Embryonic facial prominence (tissue), 1 donor: ENCODE measurements around the gene GPR143.
"Not testable (repeated sequence)": the region's sequence is repeated elsewhere in the genome, so short reads cannot be mapped to it uniquely, and the experiment has no call there.

Experiments used
- DNase-seq: peaks from one replicate; pipeline ENCODE4 v3.0.0-alpha.2; 2016; ENCODE audit errors: extremely low spot score

Gene GPR143

DNA sequence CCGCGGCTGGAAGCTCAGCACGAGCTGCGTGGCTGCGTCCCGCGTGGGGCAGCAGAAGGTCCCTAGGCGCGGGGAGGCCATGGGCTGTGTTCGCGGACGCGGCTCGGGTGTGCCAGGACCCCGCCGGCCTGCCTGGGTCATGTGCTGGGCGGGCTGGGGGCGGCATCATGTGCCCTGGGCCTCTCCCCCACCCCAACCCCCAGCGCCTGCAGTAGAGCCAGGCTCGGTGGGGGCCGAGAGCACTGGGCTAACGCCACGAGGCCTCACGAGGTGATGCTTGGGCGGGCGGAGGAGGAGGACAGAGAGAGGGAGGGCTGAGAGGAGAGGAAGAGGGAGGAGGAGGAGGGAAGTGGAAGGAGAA lies at the start of gene GPR143:
GPR143 (minus strand) TSS at position 111 of the 361 bp plus-strand sequence; CDS start at position 81, 30 bp downstream.
- DNase-seq = no peak

DNA sequence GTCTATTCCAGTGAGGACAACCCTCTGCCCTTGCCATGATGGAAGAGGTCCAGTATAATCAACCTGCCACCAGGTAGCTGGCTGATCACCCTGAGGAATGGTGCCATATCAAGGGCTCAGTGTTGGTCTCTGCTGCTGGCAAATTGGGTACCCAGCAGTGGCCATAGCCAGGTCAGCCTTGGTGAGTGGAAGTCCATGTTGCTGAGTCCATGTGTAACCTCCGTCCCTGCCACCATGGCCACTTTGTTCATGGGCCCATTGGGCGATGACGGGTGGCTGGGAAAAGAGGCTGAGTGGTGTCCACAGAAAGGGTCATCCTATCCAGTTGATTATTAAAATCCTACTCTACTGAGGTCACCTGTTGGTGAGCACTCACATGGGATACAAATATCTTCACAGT lies 45.4 kb upstream of the GPR143 start:
- DNase-seq = not testable (repeated sequence)

DNA sequence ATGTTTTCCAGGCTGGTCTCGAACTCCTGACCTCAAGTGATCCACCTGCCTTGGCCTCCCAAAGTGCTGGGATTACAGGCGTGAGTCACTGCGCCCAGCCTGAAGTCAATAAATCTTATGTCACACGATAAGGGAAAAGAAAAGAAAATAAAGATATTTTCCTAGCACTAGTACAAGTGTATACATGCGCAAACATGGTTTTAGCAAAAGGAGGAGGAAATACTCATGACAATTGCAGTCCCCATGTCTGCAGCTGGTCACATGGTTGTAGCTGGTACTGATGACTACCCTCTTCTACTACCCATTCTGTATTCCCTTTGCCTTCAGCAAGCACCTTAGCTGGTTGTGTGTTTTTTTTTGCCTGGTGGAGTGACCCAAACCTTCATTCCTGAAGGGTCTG lies 44.2 kb upstream of the GPR143 start:
- DNase-seq = not testable (repeated sequence)

GRCh38 chrX:9807355-9808182 lies 41.9 kb upstream of the GPR143 start:
- no peak for DNase-seq

- no peak for DNase-seq
Measured at GRCh38 chrX:9805956-9806355, 40.3 kb upstream of the GPR143 start.

GRCh38 chrX:9804444-9804843 lies 38.8 kb upstream of the GPR143 start:
- DNase-seq = no peak

DNA sequence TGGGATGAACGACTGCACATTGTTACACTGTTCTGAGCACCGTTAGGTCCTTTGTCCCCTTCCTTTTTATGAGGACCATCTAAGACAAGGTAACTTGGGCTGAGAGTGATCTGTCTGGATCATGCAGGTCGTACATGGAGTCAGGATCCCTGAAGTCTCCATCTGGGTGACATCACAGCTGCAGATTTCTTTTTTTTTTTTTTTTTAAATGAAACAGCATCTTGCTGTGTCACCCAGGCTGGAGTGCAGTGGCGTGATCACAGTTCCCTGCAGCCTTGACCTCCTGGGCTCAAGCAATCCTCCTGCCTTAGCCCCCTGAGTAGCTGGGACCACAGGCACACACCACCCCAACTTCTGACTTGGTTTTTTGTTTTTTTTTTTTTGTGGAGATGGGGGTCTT lies 37.1 kb upstream of the GPR143 start:
- DNase-seq = no peak

DNA sequence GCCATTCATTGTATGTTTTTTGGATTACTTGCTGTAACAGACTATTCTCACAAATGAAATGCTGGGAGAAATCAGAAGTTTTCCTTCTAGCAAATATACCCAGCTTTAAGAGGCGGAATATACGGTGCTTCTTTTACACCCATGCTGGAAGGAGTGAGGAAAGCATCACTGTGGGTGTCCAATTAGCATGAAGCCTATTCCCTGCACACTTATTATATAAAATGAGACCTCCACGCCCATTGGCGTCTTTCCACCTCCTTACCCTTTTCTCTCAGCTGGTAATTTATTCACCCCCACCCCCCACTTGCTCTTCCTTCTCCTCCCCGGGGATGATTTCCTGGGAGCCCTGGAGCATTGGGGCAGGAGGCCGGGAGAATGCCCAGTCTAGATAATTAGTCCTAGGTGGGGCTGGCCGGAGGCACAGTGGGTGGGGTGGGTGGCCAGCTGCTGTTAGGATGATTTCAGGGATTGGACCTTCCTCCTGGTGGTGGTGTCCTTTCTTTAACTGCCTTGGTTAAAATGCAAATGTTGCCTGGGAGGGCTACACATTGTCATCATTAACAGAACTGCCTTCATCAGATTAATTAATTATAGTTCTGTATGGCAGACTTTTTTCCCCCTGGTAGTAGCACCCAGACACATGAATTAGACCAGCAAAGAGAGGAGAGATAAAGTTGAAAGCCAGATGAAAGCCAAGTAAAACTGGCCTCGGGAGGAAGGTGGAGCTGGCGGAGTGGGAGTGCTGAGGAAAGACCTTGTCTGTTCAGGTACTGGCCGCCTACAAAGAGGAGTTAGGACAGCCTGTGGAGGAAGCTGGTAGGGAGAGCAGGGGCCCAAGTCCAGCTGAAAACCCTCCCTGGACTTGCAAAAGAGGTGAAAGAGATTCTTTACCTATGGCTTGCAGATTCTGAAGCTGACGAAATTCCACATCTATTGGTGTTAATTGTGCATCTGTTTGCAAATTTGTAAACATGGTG lies 32.0 kb upstream of the GPR143 start:
- no peak for DNase-seq

GRCh38 chrX:9794495-9794894 lies 28.8 kb upstream of the GPR143 start:
- no peak for DNase-seq

DNA sequence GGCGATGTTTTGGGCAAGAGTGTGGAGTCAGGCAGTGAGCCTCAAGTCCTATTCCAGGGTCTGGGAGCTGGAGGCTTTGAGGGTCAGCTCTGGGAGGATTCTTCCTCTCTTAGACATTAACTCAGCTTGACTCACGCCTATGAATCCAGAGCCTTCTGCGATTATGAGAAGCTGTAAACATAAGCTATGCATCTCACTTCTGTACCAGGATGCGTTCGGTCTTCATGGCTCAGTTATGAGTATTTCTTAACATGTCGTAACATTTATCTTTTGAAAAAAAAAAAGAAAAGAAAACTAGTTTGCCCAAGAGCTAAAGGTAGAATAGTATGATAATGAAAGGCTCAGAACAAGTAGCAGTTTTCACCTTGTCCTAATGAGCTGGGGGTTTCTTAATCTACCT lies 25.2 kb upstream of the GPR143 start:
- DNase-seq = no peak

DNA sequence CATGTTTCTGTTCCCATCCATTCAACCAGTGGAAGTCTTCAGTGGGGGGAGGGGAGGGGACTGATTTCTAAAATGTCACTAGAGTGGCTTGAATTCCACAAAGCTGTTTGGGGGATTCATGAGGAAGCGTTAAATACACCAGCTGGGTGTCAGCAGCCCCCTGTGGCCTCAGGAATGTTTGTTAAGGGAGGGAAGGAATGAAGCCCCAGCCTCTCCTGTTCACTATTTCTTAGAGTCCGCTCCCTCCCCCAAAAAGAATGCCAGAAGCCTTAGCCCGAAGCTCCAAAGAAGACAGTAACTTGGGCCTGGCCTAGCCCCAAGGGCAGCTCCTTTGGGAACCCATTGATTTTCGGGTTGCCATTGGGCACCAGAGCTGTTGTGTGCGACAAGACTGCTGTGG lies 23.9 kb upstream of the GPR143 start:
- no peak for DNase-seq

GRCh38 chrX:9788911-9789310 lies 23.3 kb upstream of the GPR143 start:
- no peak for DNase-seq

DNA sequence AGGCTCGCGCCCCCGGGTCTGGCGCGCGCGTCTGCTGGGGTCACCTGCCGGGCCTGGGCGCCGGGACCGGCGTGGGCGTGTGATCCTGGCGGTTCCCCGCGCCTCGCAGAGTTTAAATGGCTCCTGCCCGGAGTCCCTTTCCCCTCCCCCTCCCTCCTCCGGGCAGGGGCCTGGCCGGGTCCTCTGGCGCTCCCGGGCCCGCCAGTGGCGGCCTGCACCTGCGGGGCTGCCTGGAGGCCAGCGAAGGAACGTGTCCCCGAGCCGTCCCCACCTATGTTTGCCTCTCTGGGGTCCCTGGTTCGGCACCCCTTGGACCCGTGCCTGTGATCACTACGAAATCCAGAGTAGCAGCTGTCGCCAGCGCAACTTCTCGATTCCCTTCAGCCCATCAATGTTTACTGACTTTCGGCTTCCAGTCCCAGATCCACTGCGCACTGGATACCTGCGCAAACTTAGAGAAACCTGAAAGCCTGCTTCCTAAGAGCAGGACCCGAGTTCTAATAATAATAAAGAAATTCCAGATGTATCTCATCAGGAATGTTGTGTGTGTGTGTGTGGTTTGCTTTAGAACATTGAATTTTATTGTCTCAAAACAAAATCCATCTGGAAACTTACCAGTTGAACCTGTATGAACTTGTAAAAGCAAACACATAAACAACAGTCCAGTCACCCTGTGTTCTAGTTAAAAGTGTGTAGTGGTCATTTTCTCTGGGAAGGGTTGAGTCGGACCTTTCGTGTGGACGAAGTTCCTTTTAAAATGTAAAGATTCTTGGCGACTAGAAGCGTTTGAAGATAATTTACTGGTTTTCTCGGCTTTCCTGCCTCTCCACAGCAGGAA lies 21.4 kb upstream of the GPR143 start:
- DNase-seq = no peak

GRCh38 chrX:9785944-9786797 lies 20.5 kb upstream of the GPR143 start, which contains the start of gene SHROOM2:
Gene SHROOM2 (plus strand): TSS chrX:9786429. CDS start chrX:9786546, 117 bp downstream.
- no peak for DNase-seq

GRCh38 chrX:9785254-9785943 lies 19.8 kb upstream of the GPR143 start:
- no peak for DNase-seq

- DNase-seq = no peak
Measured at GRCh38 chrX:9784332-9784731, 18.7 kb upstream of the GPR143 start.

DNA sequence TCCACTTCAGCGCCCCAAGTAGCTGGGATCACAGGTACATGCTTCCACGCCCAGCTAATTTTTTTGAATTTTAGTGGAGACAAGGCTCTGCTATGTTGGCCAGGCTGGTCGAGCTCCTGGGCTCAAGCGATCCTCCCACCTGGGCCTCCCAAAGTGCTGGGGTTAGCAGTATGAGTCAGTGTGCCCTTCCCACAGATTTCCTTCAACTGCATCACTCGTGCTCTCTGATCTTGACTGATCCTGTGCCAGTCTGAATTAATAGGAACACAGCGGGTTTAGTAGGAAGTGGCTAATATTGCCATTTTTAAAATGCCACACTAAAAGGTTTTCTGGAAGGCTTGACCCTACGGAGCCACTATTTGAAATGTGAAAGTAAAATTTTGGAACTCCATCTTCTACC lies 16.3 kb upstream of the GPR143 start:
- no peak for DNase-seq

DNA sequence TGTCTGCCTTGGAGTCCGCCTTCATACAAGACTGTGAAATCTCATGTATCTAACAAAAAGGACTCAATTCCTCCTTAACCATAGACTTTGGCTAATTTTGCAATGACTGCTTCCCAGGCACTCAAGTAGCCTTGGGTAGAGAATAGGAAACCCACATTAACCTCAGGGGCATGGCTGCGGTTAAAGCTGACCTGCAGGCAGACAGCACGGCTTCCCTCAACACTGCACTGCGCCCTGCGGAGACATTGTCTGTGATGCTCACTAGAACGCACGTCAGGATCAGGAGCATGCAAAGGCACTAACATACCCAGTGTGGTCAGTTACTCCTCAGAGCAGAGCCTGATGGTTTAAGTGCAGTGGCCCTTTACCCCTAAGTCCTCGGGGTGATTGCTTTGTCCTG lies 10.3 kb upstream of the GPR143 start:
- DNase-seq = no peak

- DNase-seq = no peak
Measured at GRCh38 chrX:9772943-9773342, 7.3 kb upstream of the GPR143 start.

- no peak for DNase-seq
Measured at GRCh38 chrX:9770319-9770718, 4.7 kb upstream of the GPR143 start.
